Esophagus muscularis mucosa (tissue), 4 donors: ENCODE measurements around the gene SLC25A36. TPM values are rescaled to one million over a fixed set of nuclear protein-coding genes. Genes with fewer than 3 reads are reported as not detected.

Experiments used
- DNase-seq: peaks from one replicate; pipeline ENCODE4 v3.0.0-alpha.2; 2017; ENCODE audit errors: extremely low spot score
- H3K27ac ChIP-seq, 4 donors: fragments of 200-600 bp; sonication (generic); replicated peaks in 1 of 4; 1 replicate in 3 of 4; 2 replicates in 1 of 4; pipeline ENCODE4 v1.5.1; 2016 to 2019; ENCODE audit warnings: mild to moderate bottlenecking in 1 of 4
- H3K27me3 ChIP-seq, 4 donors: fragments of 200-600 bp; sonication (generic); one replicate each; pipeline versions ENCODE4 v1.5.1 to v1.6.0; 2016 to 2019
- H3K36me3 ChIP-seq, 4 donors: fragments of 200-600 bp; sonication (generic); one replicate each; pipeline ENCODE4 v1.5.1; 2016 to 2019
- H3K4me1 ChIP-seq, 4 donors: fragments of 200-600 bp; sonication (generic); one replicate each; pipeline ENCODE4 v1.5.1; 2016 to 2019
- H3K4me3 ChIP-seq, 4 donors: fragments of 200-600 bp; sonication (generic); 1 replicate in 2 of 4; 2 replicates in 2 of 4; pipeline ENCODE4 v1.5.1; 2016 to 2019; ENCODE audit warnings: mild to moderate bottlenecking in 4 of 4, moderate library complexity in 1 of 4
- H3K9me3 ChIP-seq, 4 donors: fragments of 200-600 bp; sonication (generic); 1 replicate in 3 of 4; 2 replicates in 1 of 4; pipeline ENCODE4 v1.5.1; 2016 to 2019
- CTCF ChIP-seq, 3 experiments: fragments of 200-600 bp in 2 of 3; fragments of 450-650 bp in 1 of 3; sonication (generic) in 2 of 3; IDR thresholded peaks; one replicate each; pipeline ENCODE4 v1.5.1; 2017 to 2019; ENCODE audit warnings: antibody characterized with exemption in 3 of 3, mild to moderate bottlenecking in 2 of 3, moderate library complexity in 1 of 3
- EP300 ChIP-seq: sonication (generic); formaldehyde crosslinking; IDR thresholded peaks from one replicate; pipeline ENCODE4 v1.6.1; 2017; ENCODE audit warnings: antibody characterized with exemption
- POLR2A ChIP-seq: fragments of 450-650 bp; IDR thresholded peaks from one replicate; pipeline ENCODE4 v1.6.1; 2017; ENCODE audit warnings: antibody characterized with exemption, moderate library complexity, mild to moderate bottlenecking, low read depth
- POLR2AphosphoS5 ChIP-seq, 2 donors: sonication (generic); formaldehyde crosslinking; IDR thresholded peaks; one replicate each; pipeline ENCODE4 v1.6.1; 2017; ENCODE audit warnings: antibody characterized with exemption in 2 of 2
- WGBS: methylation state at CpG from one replicate; pipeline ENCODE4 v1.1.5; 2018; 5-methylcytosine and 5-hydroxymethylcytosine counted together
- intact Hi-C: fragments of 100-400 bp; cut with DNase I; formaldehyde crosslinking; loops from one replicate; pipeline ENCODE4 v1.15.1; 2023
- total RNA-seq, 4 donors: library from RNA; depleted of rRNA; stranded (reverse); fragments of >200 nt; gene quantifications; one replicate each; pipeline versions ENCODE4 v1.1.0 to v1.2.1, GENCODE V29; 2016

The SLC25A36 gene
- total RNA-seq, 4 donors from 2014 or later: 42.8 to 56.9 (median 53.8) TPM

DNA sequence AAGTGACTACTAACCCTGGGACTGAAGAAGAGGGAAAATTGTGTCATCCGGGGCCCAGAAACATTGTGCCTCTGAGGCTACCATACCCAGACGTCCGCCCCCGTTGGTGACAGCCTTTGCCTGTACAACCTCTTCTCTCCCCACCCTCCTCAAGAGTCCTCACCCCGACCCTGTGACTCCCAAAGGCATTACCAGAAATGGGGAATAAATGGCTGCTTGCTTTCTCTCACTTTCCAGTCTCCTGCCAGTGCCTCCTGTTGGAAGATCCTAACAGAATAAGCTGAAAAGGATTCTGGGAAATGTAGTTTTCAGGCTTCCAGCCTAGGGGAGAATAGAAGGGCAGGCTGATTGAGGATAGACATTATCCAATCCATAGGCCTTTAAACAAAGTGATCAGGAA is 30.8 kb upstream of the SLC25A36 start:
- DNase-seq: no peak
- Histone ChIP-seq H3K27ac (no peak overlapping the region), H3K4me1 (no peaks in the 10 kb centered on the region), H3K27me3 (no peaks in the 10 kb centered on the region), H3K9me3 (no peaks in the 10 kb centered on the region), H3K36me3 (no peaks in the 10 kb centered on the region), H3K4me3 (peak overlapping the region in 1 of 4 donors; percentile 29)
- intact Hi-C loops: no loop called here
- WGBS: 48% methylated on average over 5 of the region's 5 CpGs
- TF ChIP-seq EP300 (no peak), CTCF (IDR thresholded peaks at IDR 0.05) (no peak), POLR2AphosphoS5 (IDR thresholded peaks at IDR 0.05) (no peak), POLR2A (no peak)

DNA sequence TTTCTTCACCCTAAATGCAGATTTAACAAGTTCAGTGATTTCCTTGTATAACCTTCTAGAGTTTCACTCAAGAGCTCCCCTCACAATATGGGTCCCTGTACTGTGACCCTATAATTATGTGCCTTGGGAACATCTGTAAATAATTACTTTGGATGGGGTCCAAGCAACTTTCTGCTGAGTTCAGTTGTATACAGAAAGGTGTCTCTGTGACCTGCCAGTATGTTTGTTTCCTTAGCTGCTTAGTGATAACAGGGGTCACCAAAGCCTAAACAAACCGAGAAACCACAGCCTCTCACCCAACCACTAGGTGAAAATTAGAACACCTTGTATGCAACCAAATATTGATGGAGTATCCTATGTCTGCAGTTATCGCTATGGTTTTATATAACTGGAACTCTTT is 29.8 kb upstream of the SLC25A36 start:
- Histone ChIP-seq H3K36me3 (no peaks in the 10 kb centered on the region), H3K9me3 (no peaks in the 10 kb centered on the region), H3K4me3 (no peak overlapping the region), H3K27me3 (no peaks in the 10 kb centered on the region), H3K27ac (no peak overlapping the region), H3K4me1 (no peaks in the 10 kb centered on the region)
- intact Hi-C loops: no loop called here
- WGBS: 38% methylated on average over 2 of the region's 2 CpGs
- TF ChIP-seq POLR2AphosphoS5 (IDR thresholded peaks at IDR 0.05) (no peak), CTCF (IDR thresholded peaks at IDR 0.05) (no peak), POLR2A (no peak), EP300 (no peak)
- DNase-seq: no peak

DNA sequence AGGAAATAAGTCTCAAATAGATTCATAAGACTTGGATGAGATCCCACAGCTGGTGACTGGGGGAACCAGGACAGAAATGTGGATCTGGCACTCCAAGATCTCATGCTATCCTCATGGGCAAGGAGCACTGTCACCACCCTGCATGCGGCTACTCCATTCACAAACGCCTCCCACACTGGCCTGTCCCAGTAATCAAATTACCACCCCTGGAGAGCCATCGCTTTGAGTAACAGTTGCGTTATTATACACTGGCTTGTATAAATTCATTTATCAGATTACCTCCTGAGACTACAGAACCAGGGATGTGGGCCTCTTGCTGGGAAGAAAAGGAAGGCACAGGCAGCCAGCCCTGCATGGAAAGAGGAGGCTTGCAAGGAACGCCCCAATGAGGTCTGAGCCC is 27.9 kb upstream of the SLC25A36 start:
- H3K9me3 ChIP-seq: no peaks in the 10 kb centered on the region
- no peaks in the 10 kb centered on the region for H3K4me1 ChIP-seq
- no peaks in the 10 kb centered on the region for H3K27me3 ChIP-seq
- H3K27ac ChIP-seq: no peak overlapping the region
- 88% methylated on average over 4 of the region's 5 CpGs for WGBS
- DNase-seq: no peak
- H3K4me3 ChIP-seq: no peak overlapping the region
- TF ChIP-seq POLR2AphosphoS5 (IDR thresholded peaks at IDR 0.05): no peak
- TF ChIP-seq POLR2A: no peak
- TF ChIP-seq EP300: no peak
- TF ChIP-seq CTCF (IDR thresholded peaks at IDR 0.05): no peak
- no peaks in the 10 kb centered on the region for H3K36me3 ChIP-seq
- intact Hi-C loops: no loop called here

GRCh38 chr3:140914384-140914945 is 27.2 kb upstream of the SLC25A36 start:
- Histone ChIP-seq H3K9me3 (no peaks in the 10 kb centered on the region), H3K36me3 (no peaks in the 10 kb centered on the region), H3K4me3 (no peak overlapping the region), H3K27me3 (no peaks in the 10 kb centered on the region), H3K4me1 (no peaks in the 10 kb centered on the region), H3K27ac (no peak overlapping the region)
- DNase-seq: no peak
- WGBS: 77% methylated on average over 4 of the region's 4 CpGs
- intact Hi-C loops: no loop called here
- TF ChIP-seq POLR2AphosphoS5 (IDR thresholded peaks at IDR 0.05) (no peak), EP300 (no peak), CTCF (IDR thresholded peaks at IDR 0.05) (no peak), POLR2A (no peak)

GRCh38 chr3:140916603-140917002 is 25.0 kb upstream of the SLC25A36 start:
- H3K36me3 ChIP-seq: no peaks in the 10 kb centered on the region
- DNase-seq: no peak
- TF ChIP-seq POLR2A (no peak), CTCF (IDR thresholded peaks at IDR 0.05) (no peak), EP300 (no peak), POLR2AphosphoS5 (IDR thresholded peaks at IDR 0.05) (no peak)
- no peaks in the 10 kb centered on the region for H3K27me3 ChIP-seq
- intact Hi-C loops: no loop called here
- no peaks in the 10 kb centered on the region for H3K9me3 ChIP-seq
- H3K4me1 ChIP-seq: no peaks in the 10 kb centered on the region
- no peak overlapping the region for H3K27ac ChIP-seq
- no peak overlapping the region for H3K4me3 ChIP-seq
